Right lobe of liver (tissue), 6 donors: ENCODE measurements around the gene ACAP2. TPM values are rescaled to one million over a fixed set of nuclear protein-coding genes. Genes with fewer than 3 reads are reported as not detected.
A peak's percentile ranks its signal among the peaks of the same experiment; 100 is the strongest.

Experiments used
- ATAC-seq, 4 donors: fragments of 200-7000 bp; cut with Tn5 transposase; one replicate each; pipeline ENCODE4 v1.9.1; 2020; ENCODE audit warnings: mild to moderate bottlenecking in 4 of 4, moderate library complexity in 4 of 4
- DNase-seq, 3 donors: peaks; one replicate each; pipeline ENCODE4 v3.0.0-alpha.2; 2020
- H3K27ac ChIP-seq, 3 donors: fragments of 200-600 bp; one replicate each; pipeline ENCODE4 v1.8.0; 2022
- H3K27me3 ChIP-seq, 2 donors: fragments of 200-600 bp; one replicate each; pipeline ENCODE4 v1.8.0; 2022
- H3K36me3 ChIP-seq, 4 donors: fragments of 200-600 bp; sonication (generic) in 1 of 4; one replicate each; pipeline versions ENCODE4 v1.5.1 to v1.8.0; 2017 to 2022; ENCODE audit warnings: control low read depth in 1 of 4
- H3K4me1 ChIP-seq, 4 donors: fragments of 200-600 bp; sonication (generic) in 1 of 4; one replicate each; pipeline versions ENCODE4 v1.5.1 to v1.8.0; 2017 to 2022; ENCODE audit warnings: control low read depth in 1 of 4
- H3K4me3 ChIP-seq, 3 donors: fragments of 200-600 bp; one replicate each; pipeline ENCODE4 v1.8.0; 2022
- H3K9me3 ChIP-seq, 4 donors: fragments of 200-600 bp; sonication (generic) in 1 of 4; one replicate each; pipeline versions ENCODE4 v1.5.1 to v1.8.0; 2017 to 2022; ENCODE audit warnings: control low read depth in 1 of 4
- POLR2A ChIP-seq: fragments of 450-650 bp; IDR thresholded peaks from one replicate; pipeline ENCODE4 v1.6.1; 2017; ENCODE audit warnings: antibody characterized with exemption, mild to moderate bottlenecking
- WGBS: methylation state at CpG from one replicate; pipeline ENCODE4 v1.1.6; 2018; ENCODE audit warnings: low coverage, low lambda C conversion rate; ENCODE audit not compliant: insufficient coverage; ENCODE audit errors: missing lambda C conversion rate; 5-methylcytosine and 5-hydroxymethylcytosine counted together
- intact Hi-C, 2 donors: fragments of 100-400 bp; cut with DNase I; formaldehyde crosslinking; loops; one replicate each; pipeline versions ENCODE4 v1.11.2 to v1.14.1; 2022
- total RNA-seq, 6 experiments: library from RNA; depleted of rRNA in 2 of 6; stranded (reverse); fragments of >200 nt in 2 of 6; fragmentation: NEBNext Ultra II Directional in 3 of 6; extraction: Animal tissue kit (Norgen Biotek cat#: 25700) in 3 of 6; gene quantifications; one replicate each; pipeline versions ENCODE4 v1.1.0 to v1.2.4, GENCODE V29; 2016 to 2023
- TF ChIP-seq, protein P1 (sequence below), 4 donors: fragments of 200-600 bp in 3 of 4; fragments of 450-650 bp in 1 of 4; IDR thresholded peaks; one replicate each; pipeline versions ENCODE4 v1.5.1 to v1.8.0; 2016 to 2022; ENCODE audit warnings: antibody characterized with exemption in 4 of 4, mild to moderate bottlenecking in 2 of 4
- donor health status: DM: no; HTN: yes; CAD: no.
- donor health status: DM: no; HTN: no; CAD: no.
- donor health status: DM: no; HTN: no; CAD: no.
- donor health status: DM: no; HTN: yes; CAD: no.
- donor health status: DM: no; HTN: yes; CAD: no.

The ACAP2 gene
- total RNA-seq, 6 experiments from 2014 or later: 15.1 to 21.7 (median 18.5) TPM

DNA sequence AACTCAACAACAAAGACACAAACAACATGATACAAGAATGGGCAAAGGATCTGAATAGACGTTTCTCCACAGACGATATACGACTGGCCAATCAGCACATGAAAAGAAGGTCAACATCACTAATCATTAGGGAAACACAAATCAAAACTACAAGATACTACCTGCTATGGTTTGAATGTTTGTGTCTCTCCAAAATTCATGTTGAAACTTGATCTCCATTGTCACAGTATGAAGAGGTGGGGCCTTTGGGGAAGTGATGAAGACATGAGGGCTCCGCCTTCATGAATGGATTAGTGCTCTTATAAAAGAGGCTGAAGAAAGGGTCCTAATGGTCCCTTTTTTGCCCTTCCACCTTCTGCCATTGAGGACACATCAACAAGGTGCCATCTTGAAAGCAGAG lies 32.3 kb downstream of the ACAP2 start:
- DNase-seq: no peak
- Histone ChIP-seq H3K9me3 (no peaks in the 10 kb centered on the region), H3K4me1 (no peaks in the 10 kb centered on the region), H3K36me3 (no peaks in the 10 kb centered on the region), H3K27ac (no peak overlapping the region), H3K4me3 (no peak overlapping the region), H3K27me3 (no peaks in the 10 kb centered on the region)
- intact Hi-C loops: no loop called here
- WGBS: 87% methylated on average over 4 of the region's 4 CpGs
- no peak for ATAC-seq
- TF ChIP-seq POLR2A: no peak
- TF ChIP-seq, protein P1, sequence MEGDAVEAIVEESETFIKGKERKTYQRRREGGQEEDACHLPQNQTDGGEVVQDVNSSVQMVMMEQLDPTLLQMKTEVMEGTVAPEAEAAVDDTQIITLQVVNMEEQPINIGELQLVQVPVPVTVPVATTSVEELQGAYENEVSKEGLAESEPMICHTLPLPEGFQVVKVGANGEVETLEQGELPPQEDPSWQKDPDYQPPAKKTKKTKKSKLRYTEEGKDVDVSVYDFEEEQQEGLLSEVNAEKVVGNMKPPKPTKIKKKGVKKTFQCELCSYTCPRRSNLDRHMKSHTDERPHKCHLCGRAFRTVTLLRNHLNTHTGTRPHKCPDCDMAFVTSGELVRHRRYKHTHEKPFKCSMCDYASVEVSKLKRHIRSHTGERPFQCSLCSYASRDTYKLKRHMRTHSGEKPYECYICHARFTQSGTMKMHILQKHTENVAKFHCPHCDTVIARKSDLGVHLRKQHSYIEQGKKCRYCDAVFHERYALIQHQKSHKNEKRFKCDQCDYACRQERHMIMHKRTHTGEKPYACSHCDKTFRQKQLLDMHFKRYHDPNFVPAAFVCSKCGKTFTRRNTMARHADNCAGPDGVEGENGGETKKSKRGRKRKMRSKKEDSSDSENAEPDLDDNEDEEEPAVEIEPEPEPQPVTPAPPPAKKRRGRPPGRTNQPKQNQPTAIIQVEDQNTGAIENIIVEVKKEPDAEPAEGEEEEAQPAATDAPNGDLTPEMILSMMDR (IDR thresholded peaks at IDR 0.05): no peak

- TF ChIP-seq, protein P1 (IDR thresholded peaks at IDR 0.05): no peak
- no peak for TF ChIP-seq POLR2A
- intact Hi-C loops: no loop called here
- WGBS: 78% methylated on average over 12 of the region's 12 CpGs
- H3K27ac ChIP-seq: no peak overlapping the region
- no peaks in the 10 kb centered on the region for H3K4me1 ChIP-seq
- H3K4me3 ChIP-seq: no peak overlapping the region
- ATAC-seq (no peak), DNase-seq (no peak)
- H3K27me3 ChIP-seq: no peaks in the 10 kb centered on the region
- no peaks in the 10 kb centered on the region for H3K9me3 ChIP-seq
- no peaks in the 10 kb centered on the region for H3K36me3 ChIP-seq
Measured at GRCh38 chr3:195407531-195408409, 35.0 kb downstream of the ACAP2 start.

GRCh38 chr3:195405651-195406050 lies 37.2 kb downstream of the ACAP2 start:
- H3K27ac ChIP-seq: no peak overlapping the region
- H3K4me3 ChIP-seq: no peak overlapping the region
- intact Hi-C loops: no loop called here
- ATAC-seq (peak in 2 of 4 donors; percentile 27 to 38), DNase-seq (no peak)
- 92% methylated on average over 2 of the region's 2 CpGs for WGBS
- no peaks in the 10 kb centered on the region for H3K4me1 ChIP-seq
- no peak for TF ChIP-seq POLR2A
- TF ChIP-seq, protein P1 (IDR thresholded peaks at IDR 0.05): no peak
- H3K36me3 ChIP-seq: no peaks in the 10 kb centered on the region
- no peaks in the 10 kb centered on the region for H3K27me3 ChIP-seq
- no peaks in the 10 kb centered on the region for H3K9me3 ChIP-seq

GRCh38 chr3:195403841-195404408 lies 38.9 kb downstream of the ACAP2 start:
- WGBS: 76% methylated on average over 4 of the region's 4 CpGs
- TF ChIP-seq, protein P1 (IDR thresholded peaks at IDR 0.05): no peak
- no peak for TF ChIP-seq POLR2A
- intact Hi-C loops: no loop called here

More at GRCh38 chr3:195403841-195404408, 38.9 kb downstream of the ACAP2 start:
- Histone ChIP-seq H3K9me3 (no peaks in the 10 kb centered on the region), H3K27me3 (no peaks in the 10 kb centered on the region), H3K4me3 (no peak overlapping the region), H3K36me3 (no peaks in the 10 kb centered on the region), H3K27ac (no peak overlapping the region), H3K4me1 (no peaks in the 10 kb centered on the region)
- DNase-seq (no peak), ATAC-seq (no peak)
